ENCODE data around the gene ANKH.

- TF ChIP-seq CTCF (IDR thresholded peaks at IDR 0.05; ENCODE audit: low read depth, low read length, poor library complexity, severe bottlenecking) (no peak), EZH2phosphoT487 (IDR thresholded peaks at IDR 0.05; ENCODE audit: borderline replicate concordance, low read length) (no peak)
Measured at GRCh38 chr5:14781106-14781505, 90.5 kb downstream of the ANKH start.

Data from DOHH2 (cell line).